ENCODE measurements around the gene DLGAP1.

GRCh38 chr18:3723554-3723953 is 731.6 kb downstream of the DLGAP1 start:
- TF ChIP-seq CTCF (IDR thresholded peaks at IDR 0.05; ENCODE audit: low read length) = no peak
- no peak for TF ChIP-seq EZH2 (IDR thresholded peaks at IDR 0.05; ENCODE audit: borderline replicate concordance, low read length)

Data from OCI-LY1 (cell line).